GM21529 (cell line): ENCODE measurements around the gene KRTAP21-2.
"Not testable (repeated sequence)": the region's sequence is repeated elsewhere in the genome, so short reads cannot be mapped to it uniquely, and the experiment has no call there.

Experiments used
- ATAC-seq: cut with Tn5 transposase; IDR thresholded peaks from one replicate; pipeline ENCODE4 v1.9.1; 2021; ENCODE audit not compliant: unreplicated experiment

KRTAP21-2 gene

DNA sequence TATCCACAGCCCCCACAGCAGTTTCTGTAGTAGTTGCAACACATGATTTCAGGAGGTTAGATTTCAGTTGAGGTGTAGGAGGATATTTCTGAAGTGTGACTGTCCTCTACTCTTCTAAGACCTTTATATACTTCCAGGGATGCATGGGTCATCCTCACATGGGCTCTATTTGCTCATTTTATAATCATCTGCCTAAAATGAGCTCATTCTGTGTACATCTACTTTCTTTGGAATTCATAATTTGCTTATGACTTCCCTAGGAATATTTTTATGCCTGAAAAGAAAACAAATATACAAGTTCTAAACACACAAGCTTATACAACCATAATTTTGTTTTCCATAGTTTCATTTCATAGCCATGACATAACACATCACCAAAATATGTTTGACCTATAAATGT, at the start of gene KRTAP21-2:
Gene KRTAP21-2 (minus strand): TSS at position 101 of the 400 bp plus-strand sequence. CDS start 57 bp downstream, at position 44.
- ATAC-seq, result no peak

DNA sequence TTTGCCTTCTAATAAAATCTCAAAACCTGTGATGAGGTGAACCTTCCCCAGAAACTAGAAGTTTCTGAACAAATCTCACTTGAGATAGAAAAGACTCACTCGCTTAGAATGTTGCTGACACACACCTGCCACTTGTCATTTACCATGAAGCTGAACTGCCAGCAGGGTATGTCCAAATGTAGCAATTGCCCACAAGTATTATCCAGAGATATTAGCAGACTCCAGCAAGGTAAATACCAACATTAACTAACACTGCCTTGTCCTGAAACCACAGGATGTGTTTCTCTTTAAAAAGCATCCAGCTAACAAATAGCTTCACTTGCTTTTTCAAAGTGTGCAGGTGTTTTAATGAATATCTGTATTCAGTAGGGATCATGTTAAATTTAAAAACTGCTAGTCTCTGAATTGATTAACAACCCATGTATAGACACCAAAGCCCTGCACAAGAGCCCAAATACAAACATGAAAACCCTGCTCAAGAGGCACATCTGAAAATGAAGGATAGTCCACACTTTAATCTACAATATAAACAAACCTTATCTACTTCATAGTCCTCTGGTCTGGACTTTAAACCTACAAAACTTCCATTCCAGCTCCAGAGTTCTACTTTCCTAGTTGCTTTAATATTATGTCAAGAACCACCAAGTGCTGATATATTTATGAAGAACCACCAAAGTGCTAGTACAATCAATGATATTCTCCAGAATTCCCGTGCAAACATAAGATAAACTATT, 46.7 kb upstream of the KRTAP21-2 start:
- ATAC-seq, result no peak

DNA sequence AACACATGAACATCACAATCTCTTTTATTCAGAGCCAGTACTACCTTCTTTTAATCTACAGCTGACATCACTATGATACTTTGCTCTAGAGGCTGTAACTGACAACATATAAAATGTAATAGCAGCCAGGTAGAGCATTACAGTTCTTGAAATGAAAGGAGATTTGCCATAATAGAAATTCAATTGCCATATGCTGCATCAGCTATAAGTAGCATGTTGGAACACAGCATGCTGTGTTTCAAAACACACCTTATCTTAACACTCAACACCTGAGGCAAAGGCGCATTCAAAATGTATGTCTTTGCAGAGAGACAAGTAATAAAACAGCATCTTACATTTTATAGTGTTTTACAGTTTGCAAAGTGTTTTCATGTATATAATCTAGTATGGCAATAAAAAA, 32.2 kb upstream of the KRTAP21-2 start:
- ATAC-seq, result no peak

DNA sequence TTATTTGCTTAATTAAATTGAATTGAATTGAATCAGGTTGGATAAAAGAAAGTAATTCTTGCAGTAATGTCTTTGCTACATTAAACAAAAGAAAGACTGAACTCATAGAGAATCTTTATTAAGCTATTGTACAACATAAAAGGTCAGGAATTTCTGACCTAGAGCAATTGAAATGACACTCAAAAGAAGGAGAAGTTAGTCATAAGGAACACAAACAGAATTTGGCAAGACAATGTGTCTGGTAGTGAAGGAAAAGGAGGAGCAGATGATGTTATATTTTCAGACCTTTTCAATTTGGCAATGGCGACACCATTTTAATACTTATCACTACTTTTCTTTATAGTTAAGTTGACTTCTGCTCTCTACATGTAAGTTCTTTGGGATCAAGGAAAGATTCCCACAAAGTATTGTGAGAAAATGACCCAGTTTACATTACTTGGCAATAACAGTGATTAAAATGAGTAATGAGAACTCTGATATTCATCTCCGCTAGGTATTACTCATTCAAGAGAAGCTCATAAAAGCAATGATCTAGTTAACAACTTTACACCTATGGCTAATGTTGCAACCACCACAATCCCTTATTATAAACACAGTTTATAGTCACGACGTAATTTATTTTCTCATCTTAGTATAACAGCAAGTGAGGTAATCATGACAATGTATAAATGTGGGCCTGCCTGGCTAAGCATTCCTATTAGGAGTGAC, 22.8 kb upstream of the KRTAP21-2 start:
- no peak for ATAC-seq

DNA sequence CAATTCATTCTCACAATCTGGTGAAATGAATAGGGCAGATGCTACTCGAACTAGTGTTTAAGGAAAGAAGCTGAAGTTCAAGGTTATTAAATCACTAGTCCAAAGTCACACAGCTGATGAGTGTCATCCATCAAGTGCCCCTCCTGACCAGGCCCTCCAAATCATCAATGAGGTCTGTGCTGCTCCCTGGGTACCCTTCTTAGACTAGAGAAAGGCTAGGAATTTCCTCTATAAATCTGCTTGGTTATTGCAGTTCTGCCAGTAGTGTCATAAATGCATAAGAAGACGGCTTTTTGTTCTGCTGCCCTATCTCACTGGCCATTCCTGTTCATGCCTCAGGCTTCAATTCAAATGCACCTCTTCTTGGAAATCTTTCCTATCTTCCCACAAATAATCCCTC, 13.7 kb upstream of the KRTAP21-2 start:
- ATAC-seq, result no peak

DNA sequence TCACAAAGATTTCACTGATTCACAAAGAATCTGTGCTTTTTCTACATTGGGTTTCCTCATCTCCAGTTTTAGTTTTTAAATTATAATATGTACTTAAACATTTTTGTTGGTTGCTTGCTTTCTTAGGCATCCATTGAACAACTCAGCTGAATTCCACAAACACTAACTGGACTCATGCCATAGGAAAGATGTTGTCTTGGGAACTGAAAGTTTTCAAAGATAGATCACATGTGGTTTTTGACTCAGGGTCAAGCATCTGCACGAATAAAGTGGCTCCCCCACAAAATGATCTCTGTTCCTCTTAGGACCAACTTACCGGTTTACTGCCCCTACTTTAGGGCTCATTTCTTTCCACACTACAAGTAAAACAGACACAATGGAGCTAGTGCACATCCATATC, 11.2 kb upstream of the KRTAP21-2 start:
- no peak for ATAC-seq

DNA sequence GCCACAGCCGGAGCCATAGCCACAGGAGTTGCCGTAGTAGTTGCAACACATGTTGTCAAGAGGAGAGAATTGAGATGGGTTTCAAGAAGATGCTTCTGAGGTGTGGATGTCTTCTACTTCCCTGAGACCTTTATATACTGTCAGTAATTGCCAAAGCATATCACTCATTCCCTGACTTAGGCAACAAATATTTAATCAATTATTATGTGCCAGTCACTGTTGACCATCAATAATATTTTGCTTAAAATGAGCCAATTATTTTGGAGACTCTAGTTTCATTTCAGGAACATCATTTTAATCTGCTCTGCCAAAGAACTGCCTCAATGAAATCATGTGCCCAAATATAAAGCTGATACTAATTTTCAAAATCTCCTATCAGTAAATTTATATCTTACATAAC, 8.3 kb upstream of the KRTAP21-2 start, which contains the start of gene KRTAP21-1:
Gene KRTAP21-1 (minus strand): TSS at position 101 of the 400 bp plus-strand sequence. CDS start 50 bp downstream, at position 51.
- not testable (repeated sequence) for ATAC-seq

DNA sequence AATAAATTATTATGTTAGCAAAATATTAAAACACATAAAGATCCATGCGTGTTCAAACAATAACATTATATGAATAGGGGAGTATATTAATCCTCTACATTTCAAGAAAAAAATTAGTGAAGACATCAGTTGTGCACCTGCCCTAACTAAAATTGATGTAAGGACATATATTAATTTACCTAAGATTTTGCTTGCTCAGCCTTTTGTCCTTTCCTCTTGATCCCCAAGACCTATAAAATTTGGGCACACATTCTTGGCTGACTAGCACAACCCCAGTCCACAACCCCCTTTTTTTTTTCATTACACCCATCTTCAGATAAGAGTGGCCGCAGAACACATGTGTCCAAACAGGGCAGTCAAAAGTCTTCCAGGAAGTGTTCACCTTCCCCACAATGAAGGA, 6.6 kb downstream of the KRTAP21-2 start:
- ATAC-seq, result no peak

DNA sequence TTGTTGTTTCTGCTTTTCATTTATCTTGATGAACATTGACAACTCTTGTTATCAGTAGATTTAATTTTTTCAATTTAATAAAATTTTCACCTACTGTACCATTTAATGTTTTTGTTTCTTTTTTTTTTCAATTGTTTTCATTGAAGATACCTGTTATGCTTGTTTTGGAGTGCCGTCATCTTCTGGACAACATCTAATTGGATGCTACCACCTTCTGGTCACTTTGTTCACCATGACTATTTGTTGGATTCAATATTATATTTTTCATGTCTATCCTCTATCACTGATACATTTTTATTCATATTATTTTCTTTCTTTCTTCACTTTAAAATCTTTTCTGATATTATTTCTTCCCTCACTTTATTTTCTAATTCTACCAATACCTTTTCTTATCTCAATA, 14.0 kb downstream of the KRTAP21-2 start:
- ATAC-seq, result no peak

DNA sequence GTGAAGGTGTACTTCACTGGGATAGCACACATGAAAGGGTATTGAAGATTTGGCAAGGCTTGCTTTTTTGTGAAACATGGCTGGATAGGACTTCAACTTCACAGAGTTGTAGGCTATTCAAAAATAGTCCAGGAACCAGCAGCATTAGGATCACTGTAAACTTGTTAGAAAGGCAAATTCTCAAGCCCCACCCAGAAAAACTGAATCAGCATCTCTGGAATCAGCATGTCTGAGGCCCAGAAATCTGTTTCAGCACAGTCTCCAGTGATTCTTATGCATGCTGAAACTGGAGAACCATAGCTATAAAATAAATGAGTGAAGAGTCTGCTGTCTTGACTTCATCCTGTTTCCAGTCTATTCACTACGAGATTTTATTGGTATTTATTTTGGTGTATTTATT, 20.3 kb downstream of the KRTAP21-2 start:
- no peak for ATAC-seq

DNA sequence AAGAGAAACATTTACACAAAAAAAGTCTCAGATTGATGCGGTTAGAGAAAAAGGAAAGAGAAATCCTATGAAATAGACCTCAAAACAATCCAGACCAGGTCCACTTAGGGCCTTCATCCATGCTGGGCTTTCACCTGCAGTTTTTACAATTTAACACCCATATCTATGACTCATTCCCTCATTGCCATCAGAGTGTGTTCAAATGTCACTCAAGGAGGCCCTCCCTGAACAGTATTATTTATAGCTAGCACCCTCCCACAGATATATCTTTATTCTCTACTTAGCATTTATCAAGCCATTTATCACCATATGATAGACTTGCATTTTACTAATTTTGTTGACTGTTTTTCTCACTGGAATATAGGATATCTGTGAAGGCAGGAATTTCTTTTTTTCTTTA, 27.7 kb downstream of the KRTAP21-2 start:
- ATAC-seq, result no peak

DNA sequence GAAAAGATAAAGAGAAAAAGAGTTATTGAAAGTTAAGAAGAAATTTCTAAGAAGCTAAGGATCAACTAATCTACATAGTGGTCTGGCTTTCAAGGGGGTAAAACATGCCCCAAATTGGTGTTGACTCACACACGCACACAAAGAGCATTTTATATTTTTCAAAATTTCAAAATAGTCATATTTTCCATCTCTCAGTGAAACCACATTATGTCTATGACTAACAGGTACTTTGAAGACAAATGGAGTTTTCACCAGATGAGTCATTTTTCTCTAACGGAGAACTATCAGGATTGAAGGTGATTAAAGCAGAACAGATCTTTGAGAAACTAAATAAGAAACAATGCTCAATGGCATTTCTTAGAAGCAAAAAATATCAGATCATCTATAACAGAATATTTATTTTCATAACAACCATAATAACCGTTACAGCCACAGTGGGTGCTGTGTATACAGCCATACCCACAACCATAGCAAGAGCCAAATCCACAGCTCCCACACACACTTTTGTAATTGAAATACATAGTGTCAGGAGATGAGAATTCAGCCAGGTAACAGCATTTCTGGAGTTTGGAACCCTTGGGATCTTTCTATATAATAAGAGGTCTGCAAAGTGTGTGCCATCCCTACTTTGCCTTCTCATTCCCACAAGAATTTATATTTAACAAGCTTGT, 28.7 kb downstream of the KRTAP21-2 start, which contains the start of gene KRTAP21-3:
Gene KRTAP21-3 (minus strand): TSS at position 539 of the 671 bp plus-strand sequence. CDS start 18 bp downstream, at position 521.
- ATAC-seq, result no peak

DNA sequence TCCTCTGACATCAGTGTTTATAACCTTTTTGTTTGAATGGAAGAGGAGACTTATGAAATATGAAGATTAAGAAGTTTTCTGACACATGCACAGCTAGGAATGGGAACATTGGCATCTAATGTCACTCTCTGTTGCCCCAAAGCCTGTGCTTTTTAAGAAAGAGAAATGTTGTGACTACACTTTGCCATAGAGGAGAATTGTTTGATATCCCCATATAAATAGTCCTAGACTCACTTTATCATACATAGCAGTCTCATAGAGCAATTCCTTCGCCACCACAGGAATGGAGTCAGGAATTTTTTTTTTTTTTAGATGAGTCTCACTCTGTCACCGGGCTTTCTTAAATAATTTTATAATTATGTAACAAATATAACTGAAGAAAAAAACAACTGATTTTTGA, 30.0 kb downstream of the KRTAP21-2 start:
- no peak for ATAC-seq

DNA sequence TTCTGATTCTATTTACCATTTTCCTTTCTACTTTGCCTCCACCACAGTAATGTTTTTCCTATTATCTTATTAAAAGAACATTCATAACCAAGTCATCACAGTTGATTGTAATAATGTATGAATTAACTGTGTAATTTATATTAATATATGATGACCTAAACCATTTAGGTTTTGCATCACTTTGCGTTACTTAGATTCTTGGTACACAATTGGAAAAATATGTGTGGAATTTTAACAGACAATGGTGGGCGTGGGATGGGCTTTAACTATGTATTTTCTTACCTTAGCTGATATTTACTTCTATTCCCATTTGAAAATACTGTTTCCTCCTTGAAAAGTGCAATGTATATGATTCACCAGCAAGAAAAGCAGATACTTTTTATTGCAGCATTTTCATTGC, 32.1 kb downstream of the KRTAP21-2 start:
- ATAC-seq, result no peak

DNA sequence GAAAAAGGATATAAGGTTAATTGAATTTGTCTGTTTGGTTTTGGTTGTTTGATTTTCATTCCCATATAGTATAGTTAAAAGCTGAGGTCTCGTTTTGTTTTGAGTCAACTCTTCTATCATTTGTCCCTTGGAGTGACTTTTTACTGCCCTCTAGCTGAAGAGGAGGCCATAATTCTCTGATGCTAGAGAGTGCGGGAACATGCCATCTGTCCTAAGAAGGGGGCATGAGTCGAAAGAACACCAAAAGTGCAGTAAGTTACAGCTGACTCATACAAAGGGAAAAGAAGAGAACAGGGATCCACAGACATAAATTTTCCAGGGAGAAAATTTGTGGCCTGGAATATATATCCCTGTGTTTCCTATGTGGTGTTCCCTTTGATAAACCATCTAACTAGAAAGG, 32.6 kb downstream of the KRTAP21-2 start:
- no peak for ATAC-seq

DNA sequence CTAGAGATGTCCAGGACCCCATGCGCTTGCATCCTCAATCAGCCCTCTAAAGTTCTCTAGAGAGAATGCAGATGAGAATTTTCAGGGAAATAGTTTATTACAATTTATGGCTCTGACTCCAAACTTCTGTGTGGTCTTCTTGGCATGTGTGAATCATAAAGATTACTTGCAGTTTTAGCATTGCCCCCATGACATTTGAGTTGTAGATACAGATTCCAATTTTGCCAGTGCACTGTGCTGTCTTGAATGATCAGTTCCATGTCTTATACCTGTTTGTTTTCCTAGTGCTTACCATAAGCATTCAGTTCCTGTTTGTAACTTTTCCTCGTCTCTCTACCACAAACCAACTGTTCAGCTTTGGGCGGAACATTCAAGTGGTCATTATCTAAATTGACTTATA, 33.3 kb downstream of the KRTAP21-2 start:
- no peak for ATAC-seq

DNA sequence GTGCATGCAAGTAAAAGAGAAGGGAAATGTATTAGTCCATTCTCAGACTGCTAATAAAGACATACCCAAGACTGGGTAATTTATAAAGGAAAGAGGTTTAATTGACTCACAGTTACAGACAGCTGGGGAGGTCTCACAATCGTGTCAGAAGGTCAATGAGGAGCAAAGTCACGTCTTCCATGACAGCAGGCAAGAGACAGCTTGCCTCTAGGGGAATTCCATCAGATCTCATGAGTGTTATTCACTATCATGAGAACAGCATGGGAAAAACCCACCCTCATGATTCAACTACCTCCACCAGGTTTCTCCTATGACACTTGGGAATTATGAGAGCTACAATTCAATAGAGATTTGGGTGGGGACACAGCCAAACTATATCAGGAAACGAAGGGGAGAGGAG, 36.6 kb downstream of the KRTAP21-2 start:
- ATAC-seq, result no peak

DNA sequence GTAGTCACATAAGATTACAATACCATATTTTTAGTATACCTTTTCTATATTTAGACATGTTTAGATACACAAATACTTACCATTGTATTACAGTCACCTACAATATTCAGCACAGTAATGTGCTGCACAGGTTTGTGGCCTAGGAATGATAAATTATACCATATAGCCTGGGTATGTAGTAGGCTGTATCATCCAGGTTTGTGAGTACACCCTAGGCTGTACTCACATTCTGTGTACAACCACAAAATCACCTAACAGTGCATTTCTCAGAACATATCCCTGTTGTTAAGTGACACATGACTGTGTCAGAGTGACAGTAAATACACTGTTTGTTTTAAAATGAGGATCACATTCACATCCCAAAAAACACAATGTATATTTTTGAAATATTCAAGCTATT, 39.6 kb downstream of the KRTAP21-2 start:
- ATAC-seq, result no peak
